Stimulated activated CD4-positive, alpha-beta T cell treated with anti-CD3 and anti-CD28 coated beads, Interleukin-1b, Interleukin-23, amount 100 ng/mL, for 48 hours (primary cell): Measurements from ENCODE around the gene COMMD6.

Experiments
- DNase-seq: peaks from one replicate; pipeline ENCODE4 v3.0.0-alpha.2; 2020

Gene COMMD6

GRCh38 chr13:75521956-75522355 lies 15.7 kb downstream of the COMMD6 start:
- DNase-seq = no peak

GRCh38 chr13:75518439-75519088 lies 19.1 kb downstream of the COMMD6 start:
- DNase-seq = no peak

GRCh38 chr13:75514080-75514995 lies 23.3 kb downstream of the COMMD6 start:
- DNase-seq = no peak

GRCh38 chr13:75513271-75513670 lies 24.4 kb downstream of the COMMD6 start:
- no peak for DNase-seq

- DNase-seq = no peak
These were observed 25.4 kb downstream of the COMMD6 start for GRCh38 chr13:75512253-75512652.

- no peak for DNase-seq
These were observed 26.5 kb downstream of the COMMD6 start for GRCh38 chr13:75511051-75511625.

GRCh38 chr13:75508002-75508548 lies 29.6 kb downstream of the COMMD6 start:
- DNase-seq = no peak

- DNase-seq = no peak
These were observed 30.3 kb downstream of the COMMD6 start for GRCh38 chr13:75507027-75508001.

GRCh38 chr13:75506018-75506417 lies 31.6 kb downstream of the COMMD6 start:
- DNase-seq = no peak

GRCh38 chr13:75505327-75505726 lies 32.3 kb downstream of the COMMD6 start:
- DNase-seq = no peak

- no peak for DNase-seq
These were observed 41.7 kb downstream of the COMMD6 start for GRCh38 chr13:75495938-75496337.

GRCh38 chr13:75494491-75494890 lies 43.1 kb downstream of the COMMD6 start:
- DNase-seq = no peak

GRCh38 chr13:75493156-75493555 lies 44.5 kb downstream of the COMMD6 start:
- no peak for DNase-seq

GRCh38 chr13:75492389-75492788 lies 45.3 kb downstream of the COMMD6 start:
- DNase-seq = no peak

- no peak for DNase-seq
These were observed 46.3 kb downstream of the COMMD6 start for GRCh38 chr13:75491376-75491775.

- DNase-seq = peak; percentile 9
These were observed 48.0 kb downstream of the COMMD6 start for GRCh38 chr13:75489502-75490263.

- no peak for DNase-seq
These were observed 51.2 kb downstream of the COMMD6 start for GRCh38 chr13:75486146-75487062.

GRCh38 chr13:75485286-75486062 lies 52.2 kb downstream of the COMMD6 start:
- DNase-seq = no peak

- DNase-seq = no peak
These were observed 54.9 kb downstream of the COMMD6 start for GRCh38 chr13:75482820-75483079.
